AG04450 (cell line): ENCODE results near the gene LRRC49. TPM values are rescaled to one million over a fixed set of nuclear protein-coding genes. Genes with fewer than 3 reads are reported as not detected.
"Not testable (repeated sequence)": the region's sequence is repeated elsewhere in the genome, so short reads cannot be mapped to it uniquely, and the experiment has no call there.

Source experiments
- CTCF ChIA-PET: fragments of 300-600, 350-600 bp; formaldehyde crosslinking; extraction: SDS; loops from one replicate; lab custom pipeline; 2022; ENCODE audit warnings: antibody characterized with exemption, inconsistent platforms; lab: Charles Lee
- POLR2A ChIA-PET: fragments of 350-600 bp; formaldehyde crosslinking; extraction: SDS; loops from one replicate; lab custom pipeline; 2021; ENCODE audit warnings: antibody characterized with exemption, inconsistent platforms; lab: Yijun Ruan, JAX
- DNase-seq: peaks from one replicate; pipeline ENCODE4 v3.0.0-alpha.2; 2011; ENCODE audit warnings: low read depth, low spot score
- H3K27ac ChIP-seq: one replicate; pipeline ENCODE4 v1.5.1; 2012; ENCODE audit warnings: low read depth, low read length, control low read depth
- H3K27me3 ChIP-seq: one replicate; pipeline ENCODE4 v1.6.0; 2012; ENCODE audit warnings: low read length; ENCODE audit not compliant: control insufficient read depth, insufficient read depth
- H3K4me3 ChIP-seq: 2 replicates; pipeline ENCODE4 v1.5.1; 2011; ENCODE audit warnings: mild to moderate bottlenecking, low read depth, low read length, control low read depth
- H3K9me3 ChIP-seq: 2 replicates; pipeline ENCODE4 v1.5.1; 2012; ENCODE audit warnings: low read length; ENCODE audit not compliant: control insufficient read depth, insufficient read depth
- polyA plus RNA-seq: library from polyadenylated mRNA; depleted of rRNA; stranded (reverse); fragments of >200 nt; gene quantifications from 2 replicates; pipeline ENCODE4 v1.2.3, GENCODE V29; 2011
- TF ChIP-seq, protein P1 (sequence below): IDR thresholded peaks from 2 replicates; pipeline ENCODE4 v1.5.1; 2011; ENCODE audit warnings: low read depth, low read length, control low read depth, inconsistent platforms

Gene LRRC49
- polyA plus RNA-seq, 1 experiment = 25.0 TPM

DNA sequence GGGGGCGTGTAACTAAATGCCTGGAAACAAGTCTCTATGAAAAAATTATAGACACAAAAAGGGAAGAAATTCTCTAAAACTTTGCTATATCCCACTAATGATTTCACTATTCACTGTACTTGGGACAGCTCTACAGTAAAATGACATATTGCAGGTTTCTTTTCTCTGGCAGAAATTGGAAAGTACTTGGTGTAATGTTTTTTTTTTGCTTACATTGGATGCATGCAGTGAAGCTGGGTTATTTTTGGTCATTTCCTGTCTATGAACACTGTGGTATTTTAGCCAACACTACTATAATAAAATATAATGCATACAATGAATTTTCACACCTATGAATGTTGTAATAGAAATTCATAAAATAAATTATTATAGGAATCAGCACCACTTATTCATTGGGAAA is 109.7 kb downstream of the LRRC49 start:
- ChIA-PET CTCF (interaction anchor here (0.6 to 1.1 kb wide), 2 partner anchors 385 to 742 kb away, joined by 3 to 4 read pairs; no protein-coding TSS in a partner anchor), POLR2A (interaction anchor here (0.7 kb wide), 2 partner anchors 330 to 372 kb away, joined by 3 to 5 read pairs; no protein-coding TSS in a partner anchor)
- Histone ChIP-seq H3K9me3 (no peaks in the 10 kb centered on the region), H3K27ac (no peak overlapping the region), H3K27me3 (no peaks in the 10 kb centered on the region), H3K4me3 (no peak overlapping the region)
- TF ChIP-seq, protein P1, sequence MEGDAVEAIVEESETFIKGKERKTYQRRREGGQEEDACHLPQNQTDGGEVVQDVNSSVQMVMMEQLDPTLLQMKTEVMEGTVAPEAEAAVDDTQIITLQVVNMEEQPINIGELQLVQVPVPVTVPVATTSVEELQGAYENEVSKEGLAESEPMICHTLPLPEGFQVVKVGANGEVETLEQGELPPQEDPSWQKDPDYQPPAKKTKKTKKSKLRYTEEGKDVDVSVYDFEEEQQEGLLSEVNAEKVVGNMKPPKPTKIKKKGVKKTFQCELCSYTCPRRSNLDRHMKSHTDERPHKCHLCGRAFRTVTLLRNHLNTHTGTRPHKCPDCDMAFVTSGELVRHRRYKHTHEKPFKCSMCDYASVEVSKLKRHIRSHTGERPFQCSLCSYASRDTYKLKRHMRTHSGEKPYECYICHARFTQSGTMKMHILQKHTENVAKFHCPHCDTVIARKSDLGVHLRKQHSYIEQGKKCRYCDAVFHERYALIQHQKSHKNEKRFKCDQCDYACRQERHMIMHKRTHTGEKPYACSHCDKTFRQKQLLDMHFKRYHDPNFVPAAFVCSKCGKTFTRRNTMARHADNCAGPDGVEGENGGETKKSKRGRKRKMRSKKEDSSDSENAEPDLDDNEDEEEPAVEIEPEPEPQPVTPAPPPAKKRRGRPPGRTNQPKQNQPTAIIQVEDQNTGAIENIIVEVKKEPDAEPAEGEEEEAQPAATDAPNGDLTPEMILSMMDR = no peak
- no peak for DNase-seq

DNA sequence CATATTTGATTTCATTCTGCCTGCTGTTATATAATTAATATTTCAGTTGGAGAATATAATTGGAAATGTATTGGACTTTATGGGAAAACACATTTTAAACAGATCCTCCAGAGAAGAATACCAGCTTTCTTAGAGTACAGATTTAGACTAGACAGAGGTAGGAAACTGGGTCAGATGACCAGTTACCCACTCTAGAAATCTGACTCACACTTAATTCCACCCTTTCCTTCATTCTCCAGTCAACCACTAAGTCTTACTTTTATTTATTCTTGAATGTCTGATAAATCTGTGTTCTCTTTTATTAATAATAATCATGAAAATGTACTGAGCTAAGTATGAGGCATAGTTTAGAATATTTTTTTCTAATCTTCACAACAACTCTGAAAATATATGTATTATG is 110.7 kb downstream of the LRRC49 start:
- POLR2A ChIA-PET = no interaction called here
- TF ChIP-seq, protein P1 = no peak
- CTCF ChIA-PET = interaction anchor here (0.6 to 1.1 kb wide), 3 partner anchors 9 to 384 kb away, joined by 3 read pairs; no protein-coding TSS in a partner anchor
- no peak for DNase-seq
- Histone ChIP-seq H3K4me3 (no peak overlapping the region), H3K27ac (no peak overlapping the region), H3K9me3 (no peaks in the 10 kb centered on the region), H3K27me3 (no peaks in the 10 kb centered on the region)

DNA sequence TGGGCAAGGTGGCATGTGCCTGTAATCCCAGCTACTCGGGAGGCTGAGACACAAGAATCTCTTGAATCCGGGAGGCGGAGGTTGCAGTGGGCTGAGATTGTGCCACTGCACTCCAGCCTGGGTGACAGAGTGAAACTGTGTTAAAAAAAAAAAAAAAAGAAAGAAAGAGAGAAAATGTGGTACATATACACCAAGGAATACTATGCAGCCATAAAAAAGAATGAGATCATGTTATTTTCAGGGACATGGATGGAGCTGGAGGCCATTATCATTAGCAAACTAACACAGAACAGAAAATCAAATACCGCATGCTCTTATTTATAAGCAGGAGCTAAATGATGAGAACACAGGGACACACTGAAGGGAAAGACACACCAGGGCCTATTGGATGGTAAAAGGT is 111.9 kb downstream of the LRRC49 start:
- H3K9me3 ChIP-seq, H3K4me3 ChIP-seq, CTCF ChIA-PET, DNase-seq, POLR2A ChIA-PET, H3K27ac ChIP-seq, H3K27me3 ChIP-seq: not testable (repeated sequence)

DNA sequence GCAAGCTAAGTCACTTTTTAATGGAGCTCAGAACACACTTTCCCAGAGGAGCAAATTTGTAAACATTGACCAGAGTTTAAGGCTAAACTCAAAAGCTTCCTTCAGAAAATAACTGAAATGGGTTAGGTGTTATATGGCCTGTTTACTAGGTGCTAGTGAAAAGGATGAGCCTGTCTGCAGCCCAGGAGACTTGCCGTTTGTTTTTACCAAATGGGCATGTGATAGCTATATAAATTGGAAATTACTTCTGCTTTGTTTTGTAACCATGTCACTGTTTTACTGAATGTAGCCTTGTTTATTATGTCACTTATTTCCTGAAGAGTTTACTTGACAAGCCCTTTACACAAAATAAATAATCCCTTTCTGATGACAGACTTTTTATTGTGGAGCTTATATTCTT is 113.3 kb downstream of the LRRC49 start:
- no peak overlapping the region for H3K4me3 ChIP-seq
- no peak for DNase-seq
- ChIA-PET POLR2A (no interaction called here), CTCF (interaction anchor here (0.6 to 2.0 kb wide), 5 partner anchors 11 to 444 kb away, joined by 4 to 9 read pairs (median 4); no protein-coding TSS in a partner anchor)
- no peaks in the 10 kb centered on the region for H3K27me3 ChIP-seq
- no peaks in the 10 kb centered on the region for H3K9me3 ChIP-seq
- TF ChIP-seq, protein P1 = no peak
- H3K27ac ChIP-seq = no peak overlapping the region

DNA sequence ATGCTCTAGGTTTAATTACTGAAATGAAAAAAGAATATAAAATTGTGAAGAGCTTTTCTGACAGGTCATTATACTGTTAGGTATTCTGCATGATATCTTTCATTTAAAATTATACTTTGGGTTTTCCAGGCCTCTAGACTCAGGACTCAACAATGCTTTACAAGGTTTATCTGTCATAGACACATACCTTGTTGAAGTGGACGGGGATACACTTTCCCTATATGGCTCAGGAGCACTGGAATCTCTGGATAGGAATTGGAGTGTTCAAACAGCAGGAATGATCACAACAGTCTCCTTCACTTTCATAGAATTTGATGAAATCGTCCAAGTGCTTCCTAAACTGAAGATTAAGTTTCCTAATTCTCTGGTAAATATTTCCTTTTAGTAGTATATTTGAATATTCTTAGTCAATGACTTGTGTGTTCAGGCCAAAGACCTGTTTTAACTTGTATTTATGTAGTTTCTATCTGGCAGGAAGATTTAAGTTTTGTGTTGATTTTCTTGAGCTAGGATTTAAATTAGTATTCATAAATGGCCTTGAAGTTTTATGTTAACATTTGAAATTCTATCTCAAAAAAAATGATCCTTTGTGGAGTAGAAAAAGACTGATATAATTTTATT is 115.7 kb downstream of the LRRC49 start:
- TF ChIP-seq, protein P1 = no peak
- Histone ChIP-seq H3K4me3 (no peak overlapping the region), H3K27ac (no peak overlapping the region), H3K27me3 (no peaks in the 10 kb centered on the region), H3K9me3 (no peaks in the 10 kb centered on the region)
- DNase-seq = no peak
- ChIA-PET CTCF (no interaction called here), POLR2A (no interaction called here)
